Measurements from ENCODE around the gene EMILIN1.
"Not testable (repeated sequence)": the region's sequence is repeated elsewhere in the genome, so short reads cannot be mapped to it uniquely, and the experiment has no call there.

The EMILIN1 gene

DNA sequence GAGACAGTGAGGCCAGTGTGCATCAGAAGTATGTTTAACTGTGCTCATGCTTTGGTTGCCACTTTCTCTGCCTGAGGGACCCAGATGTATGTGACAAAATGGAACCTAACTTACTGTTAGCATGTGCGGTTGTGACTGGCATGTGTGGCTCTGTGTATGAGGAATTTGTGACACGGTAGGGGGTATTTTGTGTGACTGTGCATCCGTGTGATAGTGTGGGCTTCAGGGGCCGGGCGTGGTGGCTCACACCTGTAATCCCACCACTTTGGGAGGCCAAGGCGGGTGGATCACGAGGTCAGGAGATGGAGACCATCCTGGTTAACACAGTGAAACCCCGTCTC is 40.9 kb downstream of the EMILIN1 start:
- DNase-seq (ENCODE audit: low spot score); FAIRE-seq: not testable (repeated sequence)

- FAIRE-seq (no peak), DNase-seq (ENCODE audit: low spot score) (no peak)
Measured at GRCh38 chr2:27121906-27122305, 43.5 kb downstream of the EMILIN1 start.

- no peak for DNase-seq (ENCODE audit: low spot score)
- FAIRE-seq: no peak
Measured at GRCh38 chr2:27122791-27123190, 44.4 kb downstream of the EMILIN1 start.

- no peak for FAIRE-seq
- DNase-seq (ENCODE audit: low spot score): no peak
Measured at GRCh38 chr2:27123302-27124150, 45.1 kb downstream of the EMILIN1 start, which contains the start of gene ABHD1. Gene ABHD1, plus strand, starts transcription at chr2:27123815. Its CDS starts 134 bp downstream, at chr2:27123949.

GRCh38 chr2:27125104-27125503 is 46.7 kb downstream of the EMILIN1 start:
- DNase-seq (ENCODE audit: low spot score) (no peak), FAIRE-seq (no peak)

DNA sequence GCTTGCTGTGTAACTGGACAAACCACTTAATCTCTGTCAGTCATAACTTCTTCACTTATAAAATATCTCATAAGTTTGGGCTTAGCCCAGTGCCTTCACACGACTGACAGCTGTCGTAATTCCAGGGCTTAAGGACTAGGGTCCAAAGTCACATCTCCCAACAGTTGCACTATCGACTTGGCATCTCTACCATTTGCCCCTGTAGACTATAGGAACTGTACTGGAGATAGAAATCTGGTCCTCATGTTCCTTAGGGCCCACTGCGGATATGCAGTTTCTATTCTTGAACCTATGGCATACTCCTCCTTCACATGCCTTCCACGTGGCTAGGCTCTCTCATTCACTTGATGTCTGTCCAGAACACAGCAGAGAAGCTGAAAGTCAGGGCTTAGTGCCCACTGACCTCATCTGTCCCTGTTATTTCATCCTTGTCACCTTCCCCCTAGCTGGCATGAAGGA is 47.9 kb downstream of the EMILIN1 start:
- FAIRE-seq (no peak), DNase-seq (ENCODE audit: low spot score) (no peak)

DNA sequence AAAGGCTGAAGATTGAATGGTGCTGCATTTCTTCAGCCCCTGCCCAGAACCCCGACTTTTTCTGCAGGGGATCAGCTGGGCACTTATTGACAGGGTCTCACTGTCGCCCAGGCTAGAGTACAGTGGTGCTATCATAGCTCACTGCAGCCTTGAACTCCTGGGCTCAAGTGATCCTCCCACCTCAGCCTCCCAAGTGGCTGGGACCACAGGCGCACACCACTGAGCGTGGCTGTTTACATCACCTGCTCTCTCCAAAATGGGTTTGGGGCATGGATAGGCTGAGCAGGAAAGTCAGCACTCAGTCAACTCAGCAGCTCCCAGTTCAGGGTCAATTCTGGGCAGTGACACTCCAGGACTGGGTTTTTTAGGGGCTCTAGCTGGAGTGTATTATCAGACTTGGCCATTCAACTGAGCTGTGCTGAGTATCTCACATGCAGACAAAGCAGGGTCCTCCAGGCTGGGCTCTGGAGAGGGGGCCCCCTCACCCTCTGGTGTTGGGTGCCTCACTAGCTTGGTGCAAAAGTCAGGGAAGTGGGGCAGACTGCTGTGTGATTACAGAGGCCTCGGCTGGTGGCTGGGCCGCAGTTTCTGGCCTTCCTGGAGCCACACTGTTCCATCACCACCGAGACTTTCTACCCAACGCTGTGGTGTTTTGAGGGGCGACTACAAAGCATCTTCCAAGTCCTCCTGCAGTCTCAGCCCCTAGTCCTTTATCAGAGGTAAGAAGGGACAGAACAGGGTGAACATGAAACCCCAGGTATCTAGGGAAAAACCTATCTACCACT is 49.7 kb downstream of the EMILIN1 start:
- DNase-seq (ENCODE audit: low spot score): no peak
- FAIRE-seq: no peak

- DNase-seq (ENCODE audit: low spot score) (no peak), FAIRE-seq (no peak)
Measured at GRCh38 chr2:27128668-27129571, 50.5 kb downstream of the EMILIN1 start.

GRCh38 chr2:27130396-27130795 is 52.0 kb downstream of the EMILIN1 start:
- FAIRE-seq (no peak), DNase-seq (ENCODE audit: low spot score) (no peak)

GRCh38 chr2:27131429-27131828 is 53.0 kb downstream of the EMILIN1 start:
- no peak for FAIRE-seq
- DNase-seq (ENCODE audit: low spot score): no peak

- DNase-seq (ENCODE audit: low spot score): no peak
- FAIRE-seq: no peak
Measured at GRCh38 chr2:27133195-27133875, 54.9 kb downstream of the EMILIN1 start.

- DNase-seq (ENCODE audit: low spot score) (peak; percentile 84), FAIRE-seq (no peak)
Measured at GRCh38 chr2:27133905-27134780, 55.7 kb downstream of the EMILIN1 start, which contains the start of gene PREB. Gene PREB, minus strand, starts transcription at chr2:27134636. Its CDS starts 215 bp downstream, at chr2:27134421.

GRCh38 chr2:27134781-27135477 is 56.5 kb downstream of the EMILIN1 start:
- FAIRE-seq (no peak), DNase-seq (ENCODE audit: low spot score) (no peak)

DNA sequence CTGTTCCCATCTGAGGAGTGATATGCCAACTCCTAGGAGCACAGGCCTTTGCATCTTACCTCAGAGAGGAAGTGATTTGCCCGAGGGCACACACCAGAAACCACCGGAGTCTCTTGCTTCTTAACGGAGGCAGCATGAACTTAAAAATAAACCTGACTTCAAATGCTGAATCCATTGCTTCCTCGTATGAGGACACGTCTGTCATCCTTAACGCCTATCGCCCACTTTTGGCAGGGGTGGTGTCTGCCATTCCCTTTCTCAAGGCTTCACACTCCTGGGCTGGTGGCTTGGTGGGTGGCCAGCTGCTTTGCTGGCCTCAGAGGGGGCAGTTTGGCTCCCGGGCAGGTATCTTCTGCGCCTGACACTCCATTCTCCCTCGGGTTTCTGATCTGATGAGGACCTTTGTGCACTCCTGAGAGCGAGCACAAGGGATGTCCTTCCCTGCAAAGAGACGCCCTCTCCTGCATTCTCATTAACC is 57.1 kb downstream of the EMILIN1 start:
- no peak for FAIRE-seq
- DNase-seq (ENCODE audit: low spot score): no peak

Measured in RCC 7860 (cell line).